HUDEP-2 (cell line): Measurements from ENCODE around the gene HEY2.

Experiments used
- DNase-seq, 76 experiments: peaks; one replicate each; lab custom pipeline; 2025; ENCODE audit not compliant: unreplicated experiment in 76 of 76; lab: John Stamatoyannopoulos, UW

The HEY2 gene

DNA sequence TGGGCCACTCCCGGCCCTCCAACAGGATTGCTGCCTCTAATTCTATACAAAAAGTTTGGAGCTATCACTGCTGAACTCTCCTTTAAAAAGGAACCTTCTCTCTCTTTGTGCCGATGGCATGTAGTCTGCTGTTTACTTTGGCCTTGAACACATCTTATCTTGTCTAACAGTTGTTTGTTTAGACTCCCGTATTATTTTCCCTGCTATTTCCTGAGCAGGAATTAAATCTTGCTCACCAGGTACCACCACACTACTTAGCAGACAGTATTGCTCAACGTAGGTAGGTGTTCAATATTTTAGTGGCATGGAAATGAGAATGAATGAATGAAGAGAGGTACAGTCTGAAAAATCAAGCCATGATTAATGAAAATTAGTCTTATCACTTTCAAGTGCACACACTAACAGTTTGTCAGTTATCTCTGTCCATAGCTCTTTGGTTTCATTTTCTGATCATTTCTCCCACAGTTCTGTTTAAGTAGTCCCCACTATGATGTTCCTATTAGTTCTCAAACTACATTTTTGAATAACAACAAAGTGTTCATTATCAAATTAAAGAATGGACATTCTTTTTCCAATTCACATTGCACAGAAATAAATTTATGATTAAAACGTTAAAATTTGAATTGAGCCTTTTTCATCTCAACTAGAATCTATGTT lies 6.8 kb upstream of the HEY2 start:
- DNase-seq, result no peak

DNA sequence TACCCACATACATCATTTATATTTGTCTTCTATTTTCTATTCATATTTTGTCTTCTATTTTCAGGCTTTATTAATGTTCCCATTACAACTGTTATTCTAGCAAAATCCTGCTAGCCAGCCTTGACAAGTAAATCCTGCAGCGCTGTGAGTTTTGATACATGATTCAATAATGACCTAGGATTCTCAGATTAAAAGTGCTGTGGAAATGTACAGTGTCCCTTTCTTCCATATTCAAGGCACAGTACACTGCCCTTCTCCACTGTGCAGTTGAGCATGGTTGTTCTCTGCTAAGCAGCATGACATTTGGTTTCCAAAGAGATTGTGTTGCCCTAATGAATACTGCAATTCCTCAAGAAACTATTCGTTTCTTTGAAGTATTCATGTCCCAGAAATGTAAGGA lies 5.8 kb upstream of the HEY2 start:
- DNase-seq, result no peak

DNA sequence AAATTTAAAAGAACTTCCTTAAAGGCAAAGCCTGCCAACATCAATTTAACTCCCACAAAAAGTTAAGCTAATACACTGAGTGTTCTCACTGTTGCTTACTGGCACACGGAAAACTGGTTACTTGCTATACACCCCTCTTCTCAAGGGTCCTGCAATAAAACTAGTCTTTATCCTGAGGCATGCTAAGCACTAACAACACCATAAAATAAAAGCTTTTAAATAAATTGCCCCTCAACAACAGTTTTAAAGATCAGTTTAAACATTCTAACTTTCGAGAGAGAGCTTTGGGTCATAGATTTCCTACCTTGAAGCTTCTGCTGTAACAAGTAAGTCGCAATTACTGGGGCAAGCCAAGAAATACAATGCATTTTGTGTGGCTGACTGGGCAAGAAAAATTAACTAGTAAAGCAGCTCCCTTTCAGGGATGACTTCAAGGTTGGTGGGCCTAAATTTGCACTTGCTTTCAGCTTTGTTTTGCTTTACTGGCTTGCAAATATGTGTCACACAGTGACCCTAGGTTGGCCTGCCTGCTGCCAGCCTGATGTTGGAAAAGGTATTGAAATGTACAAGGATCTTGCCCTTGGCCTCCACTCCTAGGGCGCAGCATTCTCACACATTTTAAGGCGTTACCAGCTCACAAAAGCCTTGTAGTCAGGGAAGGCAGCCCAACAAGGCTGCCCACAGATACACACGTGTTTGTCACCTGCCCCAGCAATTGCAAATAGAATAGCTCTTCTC lies 4.0 kb upstream of the HEY2 start:
- no peak for DNase-seq

DNA sequence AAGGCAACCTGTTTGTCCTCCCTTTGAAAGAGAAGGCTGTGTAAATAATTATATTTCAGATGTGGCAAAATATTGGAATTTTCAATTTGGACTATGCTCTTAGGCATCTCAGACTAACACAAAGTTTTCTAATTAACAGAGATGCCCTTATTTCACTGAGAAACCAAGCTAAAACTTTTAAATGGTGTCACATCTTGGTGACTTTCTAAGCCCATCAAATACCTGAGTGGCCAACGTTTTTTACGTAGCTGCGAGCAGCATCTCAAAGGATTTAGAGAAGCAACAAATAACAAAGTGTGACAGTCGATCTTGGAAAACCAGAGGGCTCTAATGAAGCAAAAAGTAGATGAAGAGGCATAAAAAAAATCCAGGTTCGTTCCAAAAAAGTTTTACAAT lies 3.4 kb upstream of the HEY2 start:
- DNase-seq, result no peak

GRCh38 chr6:125746731-125747588 lies 2.5 kb upstream of the HEY2 start:
- peak in 49 of 76 experiments; percentile 13 to 65 (median 40) for DNase-seq

GRCh38 chr6:125747589-125748405 lies 1.6 kb upstream of the HEY2 start:
- DNase-seq, result peak in 3 of 76 experiments; percentile 26 to 45 (median 30)

DNA sequence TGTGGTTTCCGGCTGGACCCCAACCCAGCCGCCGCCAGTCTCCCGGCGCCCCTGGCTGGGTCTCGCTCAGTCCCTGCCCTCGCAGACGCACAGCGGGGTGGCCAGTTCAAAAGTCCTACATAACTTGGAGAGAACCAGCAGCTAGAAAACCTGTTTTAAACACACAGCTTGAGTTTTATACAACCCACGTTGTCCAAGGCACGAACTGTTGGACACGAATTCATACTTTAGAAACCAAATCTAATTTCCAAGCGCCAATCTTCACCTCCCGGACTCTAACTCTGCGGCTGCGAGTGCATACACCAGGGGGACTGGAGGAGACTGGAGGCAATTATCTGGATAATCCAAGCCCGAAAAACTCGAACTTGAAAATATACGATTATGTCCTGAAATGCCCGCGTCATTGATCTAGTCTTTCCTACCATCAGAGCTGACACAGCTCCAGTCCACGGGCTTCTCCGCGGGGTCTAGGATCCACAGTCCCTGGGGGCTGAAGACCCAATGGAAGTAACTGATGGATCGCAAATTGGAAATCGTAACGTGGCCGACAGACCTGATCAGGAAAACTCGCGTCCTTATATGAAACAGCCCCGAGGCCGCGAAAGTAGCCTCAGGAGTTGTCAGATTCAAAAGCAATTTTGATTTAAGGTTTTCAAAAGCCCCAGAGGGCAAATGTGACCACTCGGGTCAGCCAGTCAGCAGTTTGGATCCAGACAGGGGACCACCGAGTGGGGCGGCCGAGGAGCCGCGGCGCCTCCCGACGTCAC lies 843 bp upstream of the HEY2 start:
- peak in 6 of 76 experiments; percentile 15 to 45 (median 33) for DNase-seq

DNA sequence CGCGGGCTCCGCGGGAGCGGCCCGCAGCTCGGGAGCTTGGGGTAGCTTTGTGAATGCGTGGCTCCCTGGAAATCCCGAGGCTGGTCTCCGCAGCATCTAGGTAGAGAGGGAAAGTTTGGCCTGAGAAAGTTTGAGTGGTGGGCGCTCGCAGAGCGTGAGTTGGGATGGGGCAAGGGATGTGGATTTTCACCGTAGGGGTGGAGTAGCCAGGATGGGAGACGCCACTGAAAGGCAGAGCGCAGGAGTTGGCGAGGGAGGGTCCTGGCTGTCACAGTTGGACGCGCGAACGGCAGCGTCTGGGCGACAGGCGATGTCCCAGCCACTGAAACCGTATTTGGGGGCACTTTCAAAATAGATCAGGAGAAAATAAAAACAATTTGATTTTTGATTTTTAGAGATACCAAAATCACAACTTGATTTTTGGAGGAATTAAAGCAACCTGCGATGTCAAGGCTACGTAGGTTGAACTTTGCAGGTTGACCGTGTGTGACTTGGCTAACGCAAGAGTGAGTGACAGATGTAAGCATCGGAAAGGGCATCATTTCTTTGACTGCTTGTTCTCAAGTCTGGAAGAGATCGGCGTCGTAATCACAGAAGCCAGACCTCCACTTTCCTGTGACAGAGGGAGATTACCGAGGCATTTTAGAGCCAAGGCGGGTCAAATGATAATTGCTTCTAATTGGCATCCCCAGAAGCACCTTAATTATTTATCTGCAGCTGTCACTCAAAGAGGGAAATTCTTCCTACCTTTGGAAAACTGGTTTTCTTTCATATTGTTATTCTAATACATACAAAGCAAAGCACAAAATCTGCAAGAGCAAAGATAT lies 646 bp downstream of the HEY2 start:
- DNase-seq, result peak in 15 of 76 experiments; percentile 12 to 52 (median 26)

GRCh38 chr6:125750692-125751333 lies 1.4 kb downstream of the HEY2 start:
- no peak for DNase-seq

- DNase-seq, result no peak
These were observed 2.0 kb downstream of the HEY2 start for GRCh38 chr6:125751334-125751916.

DNA sequence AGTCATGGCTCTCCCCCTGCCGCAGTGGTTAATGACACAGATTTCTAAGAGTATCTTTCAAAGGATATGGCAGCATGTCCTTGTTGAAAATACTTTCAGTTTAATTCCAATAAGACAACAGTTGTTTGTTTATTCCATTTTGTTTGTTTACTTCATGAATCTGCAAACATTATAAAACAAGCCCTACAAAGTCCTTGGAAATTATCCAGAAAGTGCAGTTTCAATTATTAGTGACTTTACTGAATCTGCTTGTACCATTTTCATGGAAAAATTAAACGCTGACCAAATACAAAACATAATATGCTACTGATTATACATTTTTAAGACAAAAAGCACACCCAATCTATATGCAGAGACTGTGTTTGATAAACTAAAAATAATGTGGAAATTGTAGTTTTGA lies 3.3 kb downstream of the HEY2 start:
- DNase-seq, result no peak

DNA sequence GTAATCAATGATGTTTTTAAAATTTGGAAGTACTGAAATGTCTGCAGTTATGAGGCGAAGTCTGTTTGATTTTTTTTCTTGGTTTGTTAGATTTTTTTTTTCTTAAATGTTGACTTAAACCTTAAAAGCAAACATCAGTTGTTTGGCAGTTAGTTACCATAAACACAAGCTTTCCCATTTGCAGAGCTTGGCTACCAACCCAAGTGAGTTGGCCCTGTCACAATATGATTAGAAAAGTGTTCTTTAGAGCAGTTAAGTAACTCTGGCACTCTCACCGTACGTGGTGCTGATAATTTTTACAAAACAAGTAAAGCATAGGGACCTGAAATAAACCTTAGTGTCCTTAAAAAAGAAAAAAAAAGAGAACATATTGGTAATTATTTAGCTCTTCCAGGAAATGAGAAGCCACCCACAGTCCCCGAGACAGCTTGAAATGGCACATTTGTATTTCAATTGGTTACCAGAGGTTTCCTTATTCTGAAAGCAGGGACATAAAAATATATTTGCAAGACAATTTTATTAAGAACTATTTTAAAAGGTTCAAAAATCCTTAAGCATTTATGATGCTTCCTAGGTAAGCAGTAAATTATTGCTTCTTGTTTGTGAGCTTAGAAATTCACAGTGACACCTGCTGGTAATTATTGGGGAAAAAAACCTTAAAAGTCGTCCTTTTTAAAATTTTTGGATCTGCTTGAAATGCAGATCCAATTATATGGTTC lies 3.9 kb downstream of the HEY2 start:
- peak in 7 of 76 experiments; percentile 4 to 41 (median 14) for DNase-seq

GRCh38 chr6:125753937-125754259 lies 4.5 kb downstream of the HEY2 start:
- no peak for DNase-seq

DNA sequence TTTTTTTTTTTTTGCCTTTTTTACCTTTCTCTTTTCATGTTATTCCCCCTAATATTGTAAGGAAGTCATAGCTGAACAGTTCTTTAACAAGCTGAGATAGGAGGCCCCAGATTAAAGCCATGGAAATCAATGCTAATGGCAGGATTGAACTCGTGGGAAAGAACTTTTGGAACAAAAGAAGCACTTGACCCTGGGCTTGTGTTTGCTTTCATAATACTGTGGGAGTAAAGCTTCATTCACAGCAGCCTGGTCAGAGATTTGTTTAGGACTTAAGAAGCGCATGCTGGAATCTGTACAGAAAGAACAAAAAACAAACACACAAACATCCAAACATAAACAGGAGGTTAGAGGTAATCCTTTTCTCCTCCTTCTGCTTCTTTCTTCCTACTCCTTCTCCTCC lies 5.1 kb downstream of the HEY2 start:
- no peak for DNase-seq

DNA sequence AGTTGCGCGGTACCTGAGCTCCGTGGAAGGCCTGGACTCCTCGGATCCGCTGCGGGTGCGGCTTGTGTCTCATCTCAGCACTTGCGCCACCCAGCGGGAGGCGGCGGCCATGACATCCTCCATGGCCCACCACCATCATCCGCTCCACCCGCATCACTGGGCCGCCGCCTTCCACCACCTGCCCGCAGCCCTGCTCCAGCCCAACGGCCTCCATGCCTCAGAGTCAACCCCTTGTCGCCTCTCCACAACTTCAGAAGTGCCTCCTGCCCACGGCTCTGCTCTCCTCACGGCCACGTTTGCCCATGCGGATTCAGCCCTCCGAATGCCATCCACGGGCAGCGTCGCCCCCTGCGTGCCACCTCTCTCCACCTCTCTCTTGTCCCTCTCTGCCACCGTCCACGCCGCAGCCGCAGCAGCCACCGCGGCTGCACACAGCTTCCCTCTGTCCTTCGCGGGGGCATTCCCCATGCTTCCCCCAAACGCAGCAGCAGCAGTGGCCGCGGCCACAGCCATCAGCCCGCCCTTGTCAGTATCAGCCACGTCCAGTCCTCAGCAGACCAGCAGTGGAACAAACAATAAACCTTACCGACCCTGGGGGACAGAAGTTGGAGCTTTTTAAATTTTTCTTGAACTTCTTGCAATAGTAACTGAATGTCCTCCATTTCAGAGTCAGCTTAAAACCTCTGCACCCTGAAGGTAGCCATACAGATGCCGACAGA lies 9.9 kb downstream of the HEY2 start:
- peak in 1 of 76 experiments; percentile 28 for DNase-seq

- no peak for DNase-seq
These were observed 10.6 kb downstream of the HEY2 start for GRCh38 chr6:125759959-125760457.
